SK-N-SH (cell line): ENCODE results near the gene PARN.

Source experiments
- CTCF ChIP-seq: fragments of 200-600 bp; sonication (generic); IDR thresholded peaks from 2 replicates; pipeline ENCODE4 v1.6.1; 2017; ENCODE audit warnings: antibody characterized with exemption, mild to moderate bottlenecking, moderate library complexity
- RXRA ChIP-seq: IDR thresholded peaks from 2 replicates; pipeline ENCODE4 v1.4.0; 2012; ENCODE audit warnings: low read depth, mild to moderate bottlenecking, borderline replicate concordance
- SMC3 ChIP-seq: IDR thresholded peaks from 2 replicates; pipeline ENCODE4 v1.6.1; 2012; ENCODE audit warnings: low read depth, low read length, improper control_type of control experiment
- TF ChIP-seq, protein P1 (sequence below): IDR thresholded peaks from 2 replicates; pipeline ENCODE4 v1.6.1; 2012; ENCODE audit warnings: mild to moderate bottlenecking, low read depth, low read length, moderate library complexity

GRCh38 chr16:14524979-14525378 is 105.1 kb downstream of the PARN start:
- TF ChIP-seq CTCF (no peak), SMC3 (no peak), RXRA (no peak)
- TF ChIP-seq, protein P1, sequence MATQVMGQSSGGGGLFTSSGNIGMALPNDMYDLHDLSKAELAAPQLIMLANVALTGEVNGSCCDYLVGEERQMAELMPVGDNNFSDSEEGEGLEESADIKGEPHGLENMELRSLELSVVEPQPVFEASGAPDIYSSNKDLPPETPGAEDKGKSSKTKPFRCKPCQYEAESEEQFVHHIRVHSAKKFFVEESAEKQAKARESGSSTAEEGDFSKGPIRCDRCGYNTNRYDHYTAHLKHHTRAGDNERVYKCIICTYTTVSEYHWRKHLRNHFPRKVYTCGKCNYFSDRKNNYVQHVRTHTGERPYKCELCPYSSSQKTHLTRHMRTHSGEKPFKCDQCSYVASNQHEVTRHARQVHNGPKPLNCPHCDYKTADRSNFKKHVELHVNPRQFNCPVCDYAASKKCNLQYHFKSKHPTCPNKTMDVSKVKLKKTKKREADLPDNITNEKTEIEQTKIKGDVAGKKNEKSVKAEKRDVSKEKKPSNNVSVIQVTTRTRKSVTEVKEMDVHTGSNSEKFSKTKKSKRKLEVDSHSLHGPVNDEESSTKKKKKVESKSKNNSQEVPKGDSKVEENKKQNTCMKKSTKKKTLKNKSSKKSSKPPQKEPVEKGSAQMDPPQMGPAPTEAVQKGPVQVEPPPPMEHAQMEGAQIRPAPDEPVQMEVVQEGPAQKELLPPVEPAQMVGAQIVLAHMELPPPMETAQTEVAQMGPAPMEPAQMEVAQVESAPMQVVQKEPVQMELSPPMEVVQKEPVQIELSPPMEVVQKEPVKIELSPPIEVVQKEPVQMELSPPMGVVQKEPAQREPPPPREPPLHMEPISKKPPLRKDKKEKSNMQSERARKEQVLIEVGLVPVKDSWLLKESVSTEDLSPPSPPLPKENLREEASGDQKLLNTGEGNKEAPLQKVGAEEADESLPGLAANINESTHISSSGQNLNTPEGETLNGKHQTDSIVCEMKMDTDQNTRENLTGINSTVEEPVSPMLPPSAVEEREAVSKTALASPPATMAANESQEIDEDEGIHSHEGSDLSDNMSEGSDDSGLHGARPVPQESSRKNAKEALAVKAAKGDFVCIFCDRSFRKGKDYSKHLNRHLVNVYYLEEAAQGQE: no peak
